Testis (tissue), 3 donors: ENCODE data around the gene NPC1L1. TPM values are rescaled to one million over a fixed set of nuclear protein-coding genes. Genes with fewer than 3 reads are reported as not detected.

Experiments used
- DNase-seq: peaks from one replicate; pipeline ENCODE4 v3.0.0-alpha.2; 2019
- H3K27ac ChIP-seq, 2 donors: fragments of 200-600 bp; sonication (generic); one replicate each; pipeline ENCODE4 v1.5.1; 2019
- H3K27me3 ChIP-seq: fragments of 200-600 bp; sonication (generic); one replicate; pipeline ENCODE4 v1.5.1; 2019
- H3K36me3 ChIP-seq: fragments of 200-600 bp; sonication (generic); one replicate; pipeline ENCODE4 v1.5.1; 2017; ENCODE audit warnings: low read depth; ENCODE audit errors: missing control alignments
- H3K4me1 ChIP-seq: fragments of 200-600 bp; sonication (generic); one replicate; pipeline ENCODE4 v1.5.1; 2019
- H3K4me3 ChIP-seq, 2 donors: fragments of 200-600 bp; sonication (generic); one replicate each; pipeline ENCODE4 v1.5.1; 2017 to 2019
- H3K9me3 ChIP-seq: fragments of 200-600 bp; sonication (generic); one replicate; pipeline ENCODE4 v1.5.1; 2017
- POLR2A ChIP-seq: fragments of 450-650 bp; IDR thresholded peaks from one replicate; pipeline ENCODE4 v1.6.1; 2017; ENCODE audit warnings: antibody characterized with exemption, mild to moderate bottlenecking, moderate library complexity
- WGBS, 2 donors: methylation state at CpG; one replicate each; pipeline ENCODE4 v1.1.5; 2018; 5-methylcytosine and 5-hydroxymethylcytosine counted together
- intact Hi-C: fragments of 100-400 bp; cut with DNase I; formaldehyde crosslinking; loops from one replicate; pipeline ENCODE4 v1.15.1; 2023; ENCODE audit warnings: low total_unique reads
- polyA plus RNA-seq: library from polyadenylated mRNA; stranded (reverse); fragments of 350-450 nt; fragmentation: Illumina TruSeq; extraction: RNeasy Lipid Tissue Mini Kit (QIAGEN cat#74804); gene quantifications from one replicate; pipeline ENCODE4 v1.2.3, GENCODE V29; 2014; ENCODE audit warnings: low read depth, low replicate concordance; ENCODE audit not compliant: insufficient read depth
- total RNA-seq, 2 donors: library from RNA; depleted of rRNA; stranded (reverse); fragments of >200 nt; gene quantifications; one replicate each; pipeline ENCODE4 v1.2.3, GENCODE V29; 2016
- TF ChIP-seq, protein P1 (sequence below), 3 experiments: fragments of 450-650 bp in 2 of 3; fragments of 200-600 bp in 1 of 3; sonication (generic) in 1 of 3; IDR thresholded peaks; one replicate each; pipeline ENCODE4 v1.5.1; 2016 to 2019; ENCODE audit warnings: antibody characterized with exemption in 3 of 3, mild to moderate bottlenecking in 2 of 3, moderate library complexity in 1 of 3

NPC1L1 gene
- total and polyA plus RNA-seq, 3 donors from 2014 or later: 0.37 to 0.83 (median 0.55) TPM

DNA sequence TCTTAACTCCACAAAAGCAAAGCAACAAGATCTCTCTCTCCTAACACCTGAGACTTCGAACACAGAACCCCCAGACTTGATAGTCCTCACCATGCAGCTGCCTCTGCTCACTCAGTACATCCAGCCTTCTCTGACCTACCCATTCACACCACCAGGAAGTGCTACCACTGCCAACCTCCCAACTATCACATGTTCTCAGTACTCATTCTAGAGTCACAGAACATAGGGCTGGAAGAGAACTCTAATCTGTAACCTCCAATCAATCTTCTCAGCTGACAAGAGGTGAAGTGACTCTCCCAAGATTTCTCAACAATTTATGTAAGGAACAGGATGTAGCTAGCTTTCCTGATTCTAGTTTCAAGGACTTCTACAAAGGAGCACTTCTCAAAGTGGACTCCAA, 54.4 kb downstream of the NPC1L1 start:
- intact Hi-C loops: no loop called here
- Histone ChIP-seq H3K4me3 (no peak overlapping the region), H3K36me3 (no peaks in the 10 kb centered on the region), H3K27me3 (no peaks in the 10 kb centered on the region), H3K27ac (no peak overlapping the region), H3K4me1 (peaks cover 14% of the 10 kb centered on the region), H3K9me3 (no peaks in the 10 kb centered on the region)
- TF ChIP-seq, protein P1, sequence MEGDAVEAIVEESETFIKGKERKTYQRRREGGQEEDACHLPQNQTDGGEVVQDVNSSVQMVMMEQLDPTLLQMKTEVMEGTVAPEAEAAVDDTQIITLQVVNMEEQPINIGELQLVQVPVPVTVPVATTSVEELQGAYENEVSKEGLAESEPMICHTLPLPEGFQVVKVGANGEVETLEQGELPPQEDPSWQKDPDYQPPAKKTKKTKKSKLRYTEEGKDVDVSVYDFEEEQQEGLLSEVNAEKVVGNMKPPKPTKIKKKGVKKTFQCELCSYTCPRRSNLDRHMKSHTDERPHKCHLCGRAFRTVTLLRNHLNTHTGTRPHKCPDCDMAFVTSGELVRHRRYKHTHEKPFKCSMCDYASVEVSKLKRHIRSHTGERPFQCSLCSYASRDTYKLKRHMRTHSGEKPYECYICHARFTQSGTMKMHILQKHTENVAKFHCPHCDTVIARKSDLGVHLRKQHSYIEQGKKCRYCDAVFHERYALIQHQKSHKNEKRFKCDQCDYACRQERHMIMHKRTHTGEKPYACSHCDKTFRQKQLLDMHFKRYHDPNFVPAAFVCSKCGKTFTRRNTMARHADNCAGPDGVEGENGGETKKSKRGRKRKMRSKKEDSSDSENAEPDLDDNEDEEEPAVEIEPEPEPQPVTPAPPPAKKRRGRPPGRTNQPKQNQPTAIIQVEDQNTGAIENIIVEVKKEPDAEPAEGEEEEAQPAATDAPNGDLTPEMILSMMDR (IDR thresholded peaks at IDR 0.05): no peak
- TF ChIP-seq POLR2A: no peak
- WGBS, 2 donors: 94 to 100% methylated on average over 1 of the region's 1 CpG
- DNase-seq: no peak

DNA sequence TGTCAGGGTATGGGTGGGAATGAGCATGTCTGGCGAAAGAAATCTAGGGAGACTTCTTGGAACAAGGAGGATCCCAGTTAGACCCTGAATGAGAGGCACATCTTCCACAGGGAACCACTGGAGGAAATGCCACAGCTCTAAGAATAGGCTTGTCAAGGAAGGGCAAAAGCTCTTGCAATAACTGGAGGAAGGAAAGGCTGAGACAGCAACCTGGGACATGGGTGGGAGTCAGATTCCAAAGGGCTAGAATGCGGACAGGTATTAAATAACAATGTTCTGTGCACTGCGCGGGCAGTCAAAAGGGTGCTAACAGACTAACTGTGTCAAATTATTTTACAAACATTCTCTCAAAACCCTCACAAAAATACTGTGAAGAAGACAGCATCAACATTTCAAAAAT, 55.1 kb downstream of the NPC1L1 start:
- Histone ChIP-seq H3K4me1 (peaks cover 11% of the 10 kb centered on the region), H3K27ac (no peak overlapping the region), H3K27me3 (no peaks in the 10 kb centered on the region), H3K4me3 (no peak overlapping the region), H3K9me3 (no peaks in the 10 kb centered on the region), H3K36me3 (no peaks in the 10 kb centered on the region)
- WGBS, 2 donors: 86 to 93% methylated on average over 4 of the region's 4 CpGs
- no peak for DNase-seq
- intact Hi-C loops: no loop called here
- TF ChIP-seq, protein P1 (IDR thresholded peaks at IDR 0.05): no peak
- TF ChIP-seq POLR2A: no peak

DNA sequence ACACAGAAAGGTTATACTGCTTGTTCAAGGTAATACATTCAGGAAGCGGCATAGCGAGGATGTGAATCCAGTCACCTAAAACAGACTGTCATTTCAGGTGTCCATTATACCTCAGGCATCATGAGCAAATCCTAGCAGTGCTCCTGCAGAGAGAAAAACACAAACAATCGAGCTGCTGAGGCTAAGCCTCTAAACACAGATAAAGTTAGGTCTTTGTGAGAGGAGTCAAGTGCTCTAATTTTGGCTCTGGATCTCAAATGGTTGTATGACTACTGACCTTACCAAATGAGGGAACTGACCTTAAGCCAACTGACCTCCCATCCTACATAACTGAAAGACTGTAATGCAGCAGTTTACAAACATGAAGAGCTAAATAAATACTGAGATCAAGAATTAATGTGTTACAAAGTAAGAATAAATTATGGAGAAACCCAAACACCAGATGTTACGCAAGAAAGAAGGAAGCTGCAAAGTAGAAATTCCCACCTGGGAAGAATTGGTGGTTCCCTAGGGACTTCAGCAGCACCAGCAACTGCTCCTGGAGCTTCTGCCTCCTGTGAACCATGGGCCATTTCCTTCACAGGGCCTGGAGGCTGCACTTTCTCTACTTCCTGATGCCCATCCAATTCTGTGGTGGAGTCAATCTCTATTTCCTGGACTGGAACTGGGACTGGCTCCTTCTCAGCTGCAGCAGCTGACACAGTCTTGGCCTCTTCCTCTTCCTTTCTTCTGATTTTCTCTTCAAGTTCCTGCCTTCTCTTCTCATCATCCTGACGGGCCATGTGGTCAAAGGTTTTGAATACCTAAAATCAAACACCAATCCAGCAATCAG, 56.4 kb downstream of the NPC1L1 start:
- Histone ChIP-seq H3K27me3 (no peaks in the 10 kb centered on the region), H3K9me3 (no peaks in the 10 kb centered on the region), H3K4me3 (no peak overlapping the region), H3K27ac (no peak overlapping the region), H3K36me3 (no peaks in the 10 kb centered on the region), H3K4me1 (peaks cover 11% of the 10 kb centered on the region)
- TF ChIP-seq, protein P1 (IDR thresholded peaks at IDR 0.05): no peak
- TF ChIP-seq POLR2A: no peak
- 92 to 93% methylated on average over 5 of the region's 5 CpGs for WGBS, 2 donors
- DNase-seq: no peak
- intact Hi-C loops: no loop called here

DNA sequence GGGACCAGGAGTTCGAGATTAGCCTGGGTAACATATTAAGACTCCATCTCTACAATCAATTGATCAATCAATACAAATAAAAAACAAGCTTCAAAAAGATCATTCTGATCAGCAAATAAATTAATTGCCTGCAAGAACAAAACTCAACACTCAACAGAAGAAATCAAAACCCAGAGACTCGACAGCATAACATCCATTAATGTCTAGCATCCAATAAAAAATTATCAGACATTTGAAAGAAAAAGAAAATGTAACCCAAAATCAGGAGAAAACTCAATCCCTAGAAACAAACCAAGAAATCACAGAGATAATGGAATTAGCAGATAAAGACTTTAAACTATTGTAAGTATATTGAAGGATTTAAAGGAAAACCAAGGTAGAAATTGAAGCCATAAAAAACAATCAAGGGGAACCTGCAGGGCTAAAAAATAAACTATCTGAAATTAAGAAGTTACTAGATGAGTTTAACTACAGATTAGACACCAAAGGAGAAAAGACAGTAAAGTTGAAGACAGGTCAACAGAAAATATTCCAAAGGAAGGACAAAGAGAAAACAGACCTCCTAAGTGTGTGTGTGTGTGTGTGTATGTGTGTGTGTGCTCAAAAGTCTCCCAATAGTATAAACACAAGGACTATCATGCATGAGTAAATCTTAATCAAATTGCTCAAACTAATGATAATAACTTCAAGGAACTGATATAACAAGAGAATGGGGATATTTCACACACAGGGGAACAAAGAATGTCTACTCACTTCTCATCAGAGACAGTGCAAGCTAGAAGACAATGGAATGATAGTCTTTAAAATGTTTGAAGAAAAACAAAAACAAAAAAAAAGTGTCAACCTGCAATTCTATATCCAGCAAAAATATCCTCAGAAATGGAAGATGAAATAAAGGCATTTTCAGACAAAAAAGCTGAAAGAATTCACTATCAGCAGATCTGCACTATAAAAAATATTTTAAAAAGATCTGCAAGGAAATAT, 58.3 kb downstream of the NPC1L1 start:
- WGBS, 2 donors: 97 to 98% methylated on average over 2 of the region's 2 CpGs
- no peaks in the 10 kb centered on the region for H3K36me3 ChIP-seq

More for the DNA sequence above, 58.3 kb downstream of the NPC1L1 start:
- Histone ChIP-seq H3K4me1 (no peaks in the 10 kb centered on the region), H3K27ac (no peak overlapping the region), H3K9me3 (no peaks in the 10 kb centered on the region), H3K4me3 (no peak overlapping the region), H3K27me3 (no peaks in the 10 kb centered on the region)
- intact Hi-C loops: no loop called here
- TF ChIP-seq, protein P1 (IDR thresholded peaks at IDR 0.05): no peak
- TF ChIP-seq POLR2A: no peak
- DNase-seq: no peak
